Activated CD4-positive, alpha-beta T cell treated with anti-CD3 and anti-CD28 coated beads, Interleukin-10, Interleukin-2, amounts not matched to agents 100 ng/mL and 50 ng/mL, durations not matched to agents 16 hours and 8 hours (primary cell): ENCODE data around the gene CCDC183.
"Not testable (repeated sequence)": the region's sequence is repeated elsewhere in the genome, so short reads cannot be mapped to it uniquely, and the experiment has no call there.

Source experiments
- DNase-seq: peaks from one replicate; pipeline ENCODE4 v3.0.0-alpha.2; 2020

The CCDC183 gene

DNA sequence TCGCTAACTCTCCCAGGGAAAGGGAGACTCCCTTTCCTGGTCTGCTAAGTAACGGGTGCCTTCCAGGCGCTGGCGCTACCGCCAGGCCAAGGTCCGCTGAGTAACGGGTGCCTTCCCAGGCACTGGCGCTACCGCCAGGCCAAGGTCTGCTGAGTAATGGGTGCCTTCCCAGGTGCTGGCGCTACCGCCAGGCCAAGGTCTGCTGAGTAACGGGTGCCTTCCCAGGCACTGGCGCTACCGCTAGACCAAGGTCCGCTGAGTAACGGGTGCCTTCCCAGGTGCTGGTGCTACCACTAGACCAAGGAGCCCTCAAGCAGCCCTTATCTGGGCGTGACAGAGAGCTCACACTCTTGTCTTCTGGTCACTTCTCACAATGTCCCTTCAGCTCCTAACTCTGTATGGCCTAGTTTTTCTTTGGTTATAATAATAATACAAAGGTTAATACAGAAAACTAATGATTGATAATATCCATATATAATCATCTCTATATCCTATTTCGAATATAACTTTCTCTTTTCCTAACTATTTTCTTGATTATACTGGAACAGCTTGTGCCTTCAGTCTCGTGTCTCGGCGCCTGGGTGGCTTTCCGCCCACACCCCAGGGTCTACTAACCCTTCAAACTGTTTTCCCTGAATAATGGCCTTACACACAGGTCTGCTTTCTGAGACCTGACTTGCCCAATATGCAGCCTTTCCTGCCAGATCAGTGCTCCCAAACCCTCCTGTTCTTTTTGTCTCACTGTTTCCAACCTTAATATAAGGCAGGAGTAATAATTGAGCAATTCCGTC lies 10.4 kb upstream of the CCDC183 start:
- not testable (repeated sequence) for DNase-seq

DNA sequence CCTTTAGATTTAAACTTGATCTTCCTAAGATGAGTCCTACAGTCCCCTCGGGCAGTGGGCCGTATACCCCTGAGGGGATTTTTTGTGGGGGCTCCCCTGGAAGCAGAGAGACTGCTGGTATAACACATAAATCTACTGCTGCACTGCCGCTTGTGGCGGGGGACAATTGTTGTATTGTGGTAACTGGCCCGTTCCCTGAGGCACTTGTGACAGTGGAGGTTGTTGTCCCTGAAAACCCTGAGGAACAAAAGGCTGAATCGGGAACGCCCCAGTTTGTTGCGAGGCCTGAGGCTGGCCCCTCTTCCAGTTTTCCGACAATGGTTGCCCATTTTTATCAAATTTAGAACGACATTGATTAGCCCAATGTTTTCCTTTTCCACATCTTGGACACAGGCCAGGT lies 9.7 kb upstream of the CCDC183 start:
- no peak for DNase-seq

DNA sequence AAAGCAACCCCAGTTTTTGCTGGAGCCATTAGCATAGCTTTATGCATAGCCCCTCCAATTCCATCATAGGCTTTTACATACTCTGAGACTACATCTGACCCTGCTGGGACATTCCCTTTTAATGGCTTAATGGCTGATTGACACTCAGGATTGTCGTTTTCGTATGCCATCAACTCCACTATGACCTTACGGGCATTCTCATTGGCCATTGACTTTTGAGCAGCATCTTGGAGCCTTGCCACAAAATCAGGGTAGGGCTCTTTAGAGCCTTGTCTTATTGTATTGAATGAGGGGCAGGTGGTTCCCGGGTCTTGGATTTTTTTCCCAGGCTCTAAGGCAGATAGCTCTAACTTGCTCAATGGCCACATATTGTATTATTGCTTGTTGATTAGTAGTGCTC lies 9.2 kb upstream of the CCDC183 start:
- DNase-seq = not testable (repeated sequence)

DNA sequence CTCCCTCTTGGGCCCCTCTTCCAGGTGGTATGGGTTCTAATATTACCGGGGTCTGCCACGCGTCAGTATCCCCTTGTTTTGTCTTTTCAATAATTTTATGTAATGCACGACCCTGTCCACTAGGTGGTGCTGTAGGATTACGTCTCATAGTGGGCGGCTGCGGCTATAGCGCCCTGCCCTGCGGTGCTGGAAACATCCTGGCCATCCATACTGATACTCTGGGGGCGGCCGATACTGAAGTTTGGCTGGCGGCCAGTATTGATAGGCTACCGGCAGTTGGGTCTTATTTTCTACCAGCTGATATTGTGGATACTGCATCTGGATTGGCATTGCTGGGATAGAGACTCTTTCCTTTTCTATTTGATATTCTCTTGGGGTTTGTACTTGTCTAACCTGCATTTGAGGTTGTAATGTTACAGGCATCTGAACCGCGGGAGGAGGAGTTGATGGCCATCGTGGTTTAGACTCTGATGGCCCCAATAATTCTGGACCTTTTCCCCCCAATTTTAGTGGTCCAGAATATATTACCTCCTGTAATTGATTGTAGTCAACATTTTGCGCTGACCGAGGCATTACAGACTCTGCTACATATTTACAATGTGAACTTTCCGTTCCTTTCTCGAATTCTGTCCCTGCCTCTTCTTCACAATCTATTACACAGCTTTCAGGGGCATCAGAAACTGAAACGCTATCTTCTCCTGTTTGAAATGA lies 8.3 kb upstream of the CCDC183 start:
- DNase-seq = peak; percentile 86

DNA sequence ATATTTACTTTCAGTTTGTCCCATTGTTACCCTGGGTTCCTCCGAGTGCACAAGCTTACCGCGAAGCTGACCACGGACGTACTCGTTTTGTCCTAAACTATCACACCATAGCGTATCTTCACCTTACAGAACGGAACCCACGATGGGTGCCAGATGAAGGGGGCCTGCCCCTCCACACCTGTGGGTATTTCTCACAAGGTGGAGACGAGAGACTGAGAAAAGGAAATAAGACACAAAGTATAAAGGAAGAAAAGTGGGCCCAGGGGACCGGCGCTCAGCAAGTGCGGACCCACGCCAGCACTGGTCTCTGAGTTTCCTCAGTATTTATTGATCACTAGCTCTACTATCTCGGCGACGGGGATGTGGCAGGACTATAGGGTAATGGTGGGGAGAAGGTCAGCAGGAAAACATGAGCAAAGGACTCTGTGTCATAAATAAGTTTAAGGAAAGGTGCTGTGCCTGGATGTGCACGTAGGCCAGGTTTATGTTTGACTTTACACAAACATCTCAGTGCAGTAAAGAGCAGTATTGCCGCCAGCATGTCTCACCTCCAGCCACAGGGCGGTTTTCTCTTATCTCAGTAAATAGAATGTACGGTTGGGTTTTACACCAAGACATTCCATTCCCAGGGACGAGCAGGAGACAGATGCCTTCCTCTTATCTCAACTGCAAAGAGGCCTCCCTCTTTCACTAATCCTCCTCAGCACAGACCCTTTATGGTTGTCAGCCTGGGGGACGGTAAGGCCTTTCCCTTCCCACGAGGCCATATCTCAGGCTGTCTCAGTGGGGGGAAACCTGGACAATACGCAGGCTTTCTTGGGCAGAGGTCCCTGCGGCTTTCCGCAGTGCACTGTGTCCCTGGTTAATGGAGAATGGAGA lies 7.3 kb upstream of the CCDC183 start:
- not testable (repeated sequence) for DNase-seq

DNA sequence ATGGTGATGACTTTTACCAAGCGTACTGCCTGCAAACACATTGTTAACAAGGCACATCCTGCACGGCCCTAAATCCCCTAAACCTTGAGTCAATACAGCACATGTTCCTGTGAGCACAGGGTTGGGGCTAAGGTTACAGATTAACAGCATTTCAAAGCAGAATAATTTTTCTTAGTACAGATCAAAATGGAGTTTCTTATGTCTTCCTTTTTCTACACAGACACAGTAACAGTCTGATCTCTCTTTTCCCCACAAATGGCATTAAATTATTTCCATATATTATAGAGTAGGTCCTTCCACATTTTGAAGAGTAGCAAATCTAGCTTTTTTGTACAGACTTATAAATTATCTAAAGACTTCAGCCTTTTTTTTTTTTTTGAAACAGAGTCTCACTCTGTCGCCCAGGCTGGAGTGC lies 6.6 kb upstream of the CCDC183 start:
- DNase-seq = no peak

DNA sequence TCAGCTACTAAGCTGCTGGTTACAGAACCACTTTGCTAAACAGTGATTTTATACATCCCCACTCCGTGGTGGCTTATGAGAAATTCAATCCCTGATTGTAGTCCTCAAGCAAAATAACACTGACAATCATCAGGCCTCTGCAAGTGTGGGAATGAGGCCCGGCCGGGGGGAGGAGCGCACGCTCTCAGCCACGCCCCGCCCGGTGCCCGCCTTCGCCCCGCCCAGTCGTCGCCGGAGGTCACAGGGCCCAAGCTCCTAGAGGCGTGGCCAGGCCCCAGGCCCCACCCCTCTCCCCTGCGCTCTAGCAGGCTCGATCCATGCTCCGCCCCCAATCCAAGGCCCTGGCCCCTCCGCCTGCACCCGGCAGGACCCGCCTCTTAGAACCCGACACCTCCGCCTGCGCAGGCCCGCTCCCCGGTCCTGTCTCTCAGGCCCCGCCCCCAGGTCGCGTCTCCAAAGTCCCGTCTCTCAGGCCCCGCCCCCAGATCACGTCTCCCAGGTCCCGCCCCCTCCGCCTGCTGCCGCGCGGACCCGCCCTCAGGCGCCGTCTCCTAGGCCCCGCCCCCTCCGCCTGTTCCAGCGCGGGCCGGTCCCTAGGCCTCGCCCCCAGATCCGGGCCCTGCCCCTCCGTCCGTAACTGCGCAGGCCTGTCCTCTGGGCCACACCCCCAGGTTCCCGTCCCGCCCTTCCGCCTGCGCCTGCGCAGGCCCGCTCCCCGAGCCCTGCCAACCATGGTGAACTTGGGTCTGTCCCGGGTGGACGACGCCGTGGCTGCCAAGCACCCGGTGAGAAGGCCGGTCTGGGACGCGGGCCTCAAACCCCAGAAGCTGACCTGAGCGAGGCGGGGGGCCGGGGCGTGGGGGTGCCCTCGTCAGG lies 5.3 kb upstream of the CCDC183 start, which contains the start of gene TMEM141:
TSS of gene TMEM141 (plus strand) at position 705 of the 876 bp plus-strand sequence. CDS start at position 732, 27 bp downstream.
- peak; percentile 100 for DNase-seq

DNA sequence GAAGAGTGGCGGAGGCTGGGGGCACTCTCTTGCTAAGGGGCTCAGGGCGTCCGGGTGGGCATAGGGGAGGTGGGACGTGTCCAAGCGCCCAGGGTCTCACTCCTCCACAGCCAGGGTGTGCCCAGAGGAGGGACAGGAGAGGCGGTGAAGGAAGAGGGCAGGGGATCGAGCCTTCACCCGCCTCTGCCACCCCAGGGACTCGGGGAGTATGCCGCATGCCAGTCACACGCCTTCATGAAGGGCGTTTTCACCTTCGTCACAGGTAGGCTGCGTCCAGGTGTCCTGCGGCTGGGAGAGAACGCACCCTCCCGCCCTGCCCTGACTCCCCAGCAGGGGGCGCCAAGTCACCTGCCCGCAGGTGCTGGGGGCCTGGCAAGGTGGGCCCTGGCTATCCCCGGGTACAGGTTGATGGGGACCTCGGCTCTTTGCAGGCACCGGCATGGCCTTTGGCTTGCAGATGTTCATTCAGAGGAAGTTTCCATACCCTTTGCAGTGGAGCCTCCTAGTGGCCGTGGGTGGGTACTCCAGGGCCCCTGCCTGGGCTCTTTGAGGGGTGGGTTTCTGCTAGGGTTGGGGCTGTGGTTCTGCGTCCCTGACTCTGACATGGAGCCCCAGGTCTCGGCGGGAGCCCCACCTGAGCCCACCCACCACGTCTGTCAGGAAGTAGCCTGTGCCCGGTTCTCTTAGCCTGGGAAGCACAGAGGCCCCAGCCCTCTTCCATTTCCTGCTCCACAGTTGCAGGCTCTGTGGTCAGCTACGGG lies 4.4 kb upstream of the CCDC183 start:
- DNase-seq = peak; percentile 77

DNA sequence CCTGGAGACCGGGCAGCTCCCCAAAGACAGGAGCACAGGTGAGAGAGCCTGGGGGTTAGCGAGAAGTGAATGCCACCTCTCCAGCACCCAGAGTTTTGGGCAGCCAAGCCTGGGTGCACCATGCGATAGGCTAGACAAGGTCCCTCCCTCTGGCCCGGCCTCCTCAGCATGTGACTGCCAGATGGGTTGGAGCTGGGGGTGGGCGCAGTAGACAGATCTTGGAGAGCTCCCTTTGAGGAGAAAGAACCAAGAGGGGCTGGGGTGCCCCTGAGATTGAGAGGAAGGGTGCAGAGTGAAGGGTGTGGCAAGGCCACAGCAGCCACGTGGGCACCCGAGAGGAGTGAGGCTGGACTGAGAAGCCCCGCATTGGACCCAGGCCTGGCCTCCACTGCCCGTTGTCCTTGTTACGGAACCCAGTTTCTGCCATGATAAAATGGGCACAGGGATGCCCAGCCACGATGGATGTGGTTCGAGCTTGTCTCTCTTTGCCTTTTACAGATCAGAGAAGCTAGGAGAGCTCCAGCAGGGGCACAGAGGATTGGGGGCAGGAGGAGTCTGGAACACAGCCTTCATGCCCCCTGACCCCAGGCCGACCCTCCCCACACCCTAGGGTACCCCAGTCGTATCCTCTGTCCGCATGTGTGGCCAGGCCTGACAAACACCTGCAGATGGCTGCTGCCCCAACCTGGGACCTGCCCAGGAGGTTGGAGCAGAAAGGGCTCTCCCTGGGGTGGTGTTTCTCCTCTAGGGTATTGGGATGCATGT lies 3.6 kb upstream of the CCDC183 start:
- DNase-seq = no peak

DNA sequence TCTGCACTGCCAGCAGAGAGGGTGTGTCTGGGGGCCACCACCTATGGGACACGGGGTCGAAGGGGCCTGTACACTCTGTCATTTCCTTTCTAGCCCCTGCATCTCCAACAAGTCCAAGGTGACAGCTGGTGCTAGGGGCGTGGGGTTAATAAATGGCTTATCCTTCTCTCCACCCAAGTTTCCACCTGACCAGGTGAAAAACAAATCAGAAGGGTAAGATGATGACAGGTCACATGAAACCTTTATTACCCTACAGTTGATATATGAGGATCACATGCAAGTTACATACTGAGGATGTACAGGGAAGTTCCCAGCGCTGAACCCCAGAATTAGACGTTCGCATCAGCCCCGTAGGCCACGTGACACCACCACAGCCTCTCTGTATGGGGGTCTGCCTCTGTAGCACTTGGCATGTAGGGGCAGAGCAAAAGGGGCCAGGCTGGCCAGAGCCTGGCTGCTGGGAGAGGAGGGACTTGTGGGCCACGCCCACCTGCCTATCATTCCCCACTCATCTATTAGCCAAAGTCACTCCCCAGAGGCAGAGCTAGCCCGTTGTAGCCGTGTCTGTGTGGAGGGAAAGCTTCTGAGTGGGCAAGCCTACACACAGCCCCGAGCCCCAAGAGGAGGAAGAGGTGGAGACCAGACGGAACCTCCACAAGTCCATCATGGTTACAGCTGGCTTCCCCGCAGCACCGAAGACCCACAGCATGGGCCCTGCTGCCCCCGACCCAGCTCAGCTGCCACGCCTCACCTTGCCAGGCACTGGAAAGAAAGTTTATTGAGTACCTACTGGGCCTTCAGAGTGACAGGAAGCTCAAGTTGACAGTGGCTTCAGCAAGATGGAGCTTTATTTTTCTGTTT lies 2.8 kb upstream of the CCDC183 start:
- DNase-seq = no peak

DNA sequence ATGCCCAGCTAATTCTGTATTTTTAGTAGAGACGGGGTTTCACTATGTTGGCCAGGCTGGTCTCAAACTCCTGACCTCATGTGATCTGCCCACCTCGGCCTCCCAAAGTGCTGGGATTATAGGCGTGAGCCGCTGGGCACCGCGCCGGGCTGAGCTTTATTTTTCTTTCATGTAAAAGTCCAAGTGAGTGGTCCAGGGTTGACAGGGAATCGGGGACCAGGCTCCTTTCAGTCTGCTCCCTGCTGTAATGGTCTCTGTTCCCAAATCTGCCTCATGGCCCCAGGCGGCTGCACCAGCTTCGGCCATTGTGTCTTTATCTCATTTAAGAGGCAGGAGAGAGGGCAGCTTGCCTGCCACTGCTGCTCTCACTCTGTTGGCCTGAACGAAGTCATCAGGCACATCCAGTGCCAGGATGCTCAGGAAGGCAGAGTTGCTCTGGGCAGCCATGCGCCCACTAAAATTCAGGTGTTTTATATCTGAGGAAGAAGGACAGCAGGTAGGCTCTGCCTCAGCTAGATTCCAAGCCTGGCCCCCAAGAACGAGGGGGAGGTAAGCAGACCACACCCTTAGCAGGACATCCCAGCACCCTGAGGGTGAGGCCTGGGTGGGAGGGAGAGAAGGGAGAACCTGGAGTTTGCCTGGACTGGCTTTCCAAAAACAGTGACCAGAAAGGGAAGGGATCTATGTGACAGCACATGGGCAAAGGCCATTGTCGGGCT lies 1.7 kb upstream of the CCDC183 start:
- DNase-seq = no peak

DNA sequence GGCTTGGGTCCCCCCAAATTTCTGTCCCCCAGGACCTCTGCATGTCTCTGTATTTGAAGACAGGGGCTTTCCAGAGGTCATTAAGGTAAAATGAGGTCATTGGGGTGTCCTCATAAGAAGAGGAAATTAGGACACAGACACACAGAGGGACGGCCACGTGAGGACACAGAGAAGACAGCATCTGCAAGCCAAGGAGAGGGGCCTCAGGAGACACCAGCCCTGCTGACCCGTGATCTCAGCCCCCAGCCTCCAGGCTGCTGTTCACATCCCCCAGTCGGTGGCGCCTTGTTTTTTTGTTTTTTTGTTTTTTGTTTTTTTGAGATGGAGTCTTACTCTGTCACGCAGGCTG lies 1.2 kb upstream of the CCDC183 start:
- DNase-seq = no peak

DNA sequence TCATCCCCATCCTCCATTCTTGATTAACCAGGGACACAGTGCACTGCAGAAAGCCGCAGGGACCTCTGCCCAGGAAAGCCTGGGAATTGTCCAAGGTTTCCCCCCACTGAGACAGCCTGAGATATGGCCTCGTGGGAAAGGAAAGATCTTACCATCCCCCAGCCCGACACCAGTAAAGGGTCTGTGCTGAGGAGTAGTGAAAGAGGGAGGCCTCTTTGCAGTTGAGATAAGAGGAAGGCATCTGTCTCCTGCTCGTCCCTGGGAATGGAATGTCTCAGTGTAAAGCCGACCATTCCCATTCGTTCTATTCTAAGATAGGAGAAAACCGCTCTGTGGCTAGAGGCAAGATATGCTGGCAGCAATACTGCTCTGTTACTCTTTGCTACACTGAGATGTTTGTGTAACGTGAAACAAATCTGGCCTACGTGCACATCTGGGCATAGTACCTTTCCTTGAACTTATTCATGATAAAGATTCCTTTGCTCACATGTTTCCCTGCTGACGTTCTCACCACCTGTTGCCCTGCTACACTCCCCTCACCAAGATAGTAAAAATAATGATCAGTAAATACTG lies 723 bp downstream of the CCDC183 start:
- DNase-seq = not testable (repeated sequence)

DNA sequence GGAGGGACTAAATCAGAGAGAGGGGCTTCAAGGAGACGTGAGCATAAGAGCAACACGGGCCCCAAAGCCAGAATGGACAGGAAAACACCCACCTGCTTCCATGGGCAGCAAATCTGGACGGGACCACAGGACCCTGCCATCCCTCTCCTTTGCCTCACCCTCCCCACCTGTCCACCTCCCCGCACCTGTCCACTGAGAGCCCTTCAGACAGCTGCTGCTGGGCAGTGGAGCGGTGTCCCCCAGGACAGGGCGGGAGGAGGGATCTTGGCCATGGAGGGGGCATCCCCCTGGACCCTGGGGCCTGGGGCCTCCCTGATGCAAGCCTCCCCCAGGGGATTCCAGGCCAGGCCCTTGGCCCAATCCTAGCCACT lies 2.6 kb downstream of the CCDC183 start:
- no peak for DNase-seq

DNA sequence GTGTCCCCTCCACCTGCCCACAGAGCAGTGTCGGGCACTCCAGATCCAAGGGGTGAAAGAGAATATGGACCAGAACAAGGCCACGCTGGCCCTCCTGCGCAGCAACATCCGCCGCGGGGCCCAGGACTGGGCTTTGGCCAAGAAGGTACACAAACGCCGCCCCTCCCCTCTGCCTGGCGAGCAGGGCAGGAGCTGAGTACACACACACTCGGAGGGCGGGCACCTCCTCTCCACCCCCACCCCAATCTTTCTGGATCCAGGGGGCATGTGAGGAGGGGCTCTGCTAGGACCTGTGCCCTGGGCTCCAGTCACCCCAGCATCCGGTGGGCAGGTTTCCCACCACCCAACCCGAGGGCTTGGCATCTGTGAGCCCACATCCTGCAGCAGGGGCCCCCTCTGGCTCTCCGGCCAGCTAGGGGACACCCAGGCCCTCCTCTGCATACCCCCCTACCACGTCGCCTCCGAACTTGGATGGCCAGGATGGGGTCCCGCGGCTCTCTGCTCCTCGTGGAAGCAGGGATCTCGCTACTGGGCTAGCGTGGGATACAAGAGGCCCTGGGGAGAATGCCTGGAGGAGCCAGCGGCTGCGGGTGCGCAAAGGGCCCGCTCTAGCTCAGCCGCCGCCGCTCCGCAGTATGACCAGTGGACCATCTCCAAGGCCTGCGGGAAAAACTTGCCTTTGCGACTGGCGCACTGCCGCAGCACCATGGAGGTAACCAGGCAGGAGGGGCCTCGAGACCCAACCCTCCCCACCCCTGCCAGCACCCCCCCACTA lies 3.1 kb downstream of the CCDC183 start:
- DNase-seq = no peak

DNA sequence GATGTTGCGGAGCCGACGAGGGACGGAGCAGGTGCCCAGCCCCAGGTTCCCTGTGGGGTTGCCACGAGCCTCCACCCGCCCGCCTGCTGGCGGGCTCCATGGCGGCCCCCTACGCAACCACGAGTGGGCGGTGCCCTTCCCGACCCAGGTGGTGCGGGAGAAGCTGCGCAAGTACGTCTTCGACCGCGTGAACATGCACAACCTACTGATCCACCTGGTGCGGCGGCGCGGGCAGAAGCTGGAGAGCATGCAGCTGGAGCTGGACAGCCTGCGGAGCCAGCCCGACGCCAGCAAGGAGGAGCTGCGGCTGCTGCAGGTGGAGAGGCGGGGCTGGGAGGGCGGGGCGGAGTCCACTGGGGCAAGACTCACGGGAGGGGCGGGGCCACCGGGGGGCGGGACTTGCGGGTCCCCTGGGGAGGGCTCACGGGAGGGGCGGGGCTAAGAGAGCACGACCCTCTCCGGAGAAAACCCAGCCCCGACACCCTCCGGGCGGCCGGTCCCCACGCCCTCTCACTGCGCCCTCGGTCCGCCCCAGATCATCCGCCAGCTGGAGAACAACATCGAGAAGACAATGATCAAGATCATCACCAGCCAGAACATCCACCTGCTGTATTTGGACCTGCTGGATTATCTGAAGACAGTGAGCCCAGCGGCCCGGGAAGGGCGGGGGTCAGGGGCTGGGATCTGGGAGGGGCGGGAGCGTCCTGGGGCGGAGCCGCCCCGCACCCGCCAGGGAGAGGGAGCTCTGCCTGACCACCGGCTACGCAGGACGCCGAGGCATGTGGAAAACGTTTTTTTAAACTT lies 3.9 kb downstream of the CCDC183 start:
- DNase-seq = peak; percentile 89

DNA sequence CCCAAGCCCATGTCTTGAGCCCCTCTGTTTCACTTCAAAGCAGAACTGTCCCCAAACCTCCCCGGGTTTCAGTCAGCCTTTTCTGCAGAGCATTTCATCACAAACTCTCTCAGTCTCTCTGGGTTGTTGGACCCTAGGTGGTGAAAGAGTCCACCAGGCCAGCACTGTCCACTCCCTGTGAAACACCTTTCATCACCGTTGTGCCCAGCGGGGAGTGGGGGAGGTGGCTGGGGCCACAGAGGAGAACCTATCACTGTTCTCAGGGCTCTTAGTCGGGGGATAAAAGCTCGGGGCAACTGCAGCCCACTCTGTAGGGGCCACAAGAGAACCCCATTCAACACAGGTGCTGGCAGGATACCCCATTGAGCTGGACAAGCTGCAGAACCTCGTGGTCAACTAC lies 6.2 kb downstream of the CCDC183 start:
- no peak for DNase-seq
